DND-41 (cell line): ENCODE results near the gene KLF16.
"Not testable (repeated sequence)": the region's sequence is repeated elsewhere in the genome, so short reads cannot be mapped to it uniquely, and the experiment has no call there.

Experiments
- ATAC-seq: fragments of 200-7000 bp; cut with Tn5 transposase; 3 replicates; pipeline ENCODE4 v1.9.1; 2021; ENCODE audit warnings: low read depth; ENCODE audit not compliant: insufficient read depth
- DNase-seq: peaks from one replicate; pipeline ENCODE4 v3.0.0-alpha.2; 2020
- H2AFZ ChIP-seq: 2 replicates; pipeline ENCODE4 v1.6.0; 2012; ENCODE audit warnings: low read depth, low read length
- H3K27ac ChIP-seq: 2 replicates; pipeline ENCODE4 v1.5.1; 2012; ENCODE audit warnings: low read length, inconsistent platforms
- H3K27me3 ChIP-seq: fragments of 200-600 bp; sonication (generic); 2 replicates; pipeline ENCODE4 v1.6.0; 2012; ENCODE audit warnings: low read length, mild to moderate bottlenecking, inconsistent platforms; ENCODE audit not compliant: insufficient read depth, poor library complexity
- H3K36me3 ChIP-seq: 2 replicates; pipeline ENCODE4 v1.5.1; 2012; ENCODE audit warnings: low read length, inconsistent platforms; ENCODE audit not compliant: insufficient read depth
- H3K4me1 ChIP-seq: 2 replicates; pipeline ENCODE4 v1.5.1; 2012; ENCODE audit warnings: mild to moderate bottlenecking, low read length; ENCODE audit not compliant: insufficient read depth
- H3K4me2 ChIP-seq: 2 replicates; pipeline ENCODE4 v1.6.0; 2012; ENCODE audit warnings: mild to moderate bottlenecking, moderate library complexity, low read length, inconsistent platforms; ENCODE audit not compliant: insufficient read depth
- H3K4me3 ChIP-seq, 2 experiments: fragments of 200-600 bp in 1 of 2; shearing (Covaris generic) in 1 of 2; 2 replicates each; pipeline ENCODE4 v1.5.1; 2012 to 2016; ENCODE audit warnings: inconsistent platforms in 2 of 2, low read length in 2 of 2, mild to moderate bottlenecking in 2 of 2, low read depth in 1 of 2, moderate library complexity in 1 of 2
- H3K79me2 ChIP-seq: 2 replicates; pipeline ENCODE4 v1.6.0; 2012; ENCODE audit warnings: low read length, inconsistent platforms; ENCODE audit not compliant: insufficient read depth
- H3K9ac ChIP-seq: 2 replicates; pipeline ENCODE4 v1.6.0; 2012; ENCODE audit warnings: low read depth, mild to moderate bottlenecking, inconsistent platforms, low read length, moderate library complexity
- H3K9me3 ChIP-seq: 2 replicates; pipeline ENCODE4 v1.5.1; 2012; ENCODE audit warnings: low read length, moderate library complexity, mild to moderate bottlenecking, inconsistent platforms; ENCODE audit not compliant: insufficient read depth, severe bottlenecking
- H4K20me1 ChIP-seq: 2 replicates; pipeline ENCODE4 v1.6.0; 2012; ENCODE audit warnings: low read length; ENCODE audit not compliant: insufficient read depth
- CTCF ChIP-seq: IDR thresholded peaks from 2 replicates; pipeline ENCODE4 v1.5.1; 2012; ENCODE audit warnings: borderline replicate concordance, low read length, moderate library complexity, mild to moderate bottlenecking; ENCODE audit not compliant: poor library complexity, severe bottlenecking; ENCODE audit errors: extremely low read depth
- EZH2 ChIP-seq: IDR thresholded peaks from 3 replicates; pipeline ENCODE4 v1.6.1; 2012; ENCODE audit warnings: borderline replicate concordance, low read depth, mild to moderate bottlenecking, moderate library complexity, low read length, inconsistent platforms; ENCODE audit not compliant: severe bottlenecking

The KLF16 gene

DNA sequence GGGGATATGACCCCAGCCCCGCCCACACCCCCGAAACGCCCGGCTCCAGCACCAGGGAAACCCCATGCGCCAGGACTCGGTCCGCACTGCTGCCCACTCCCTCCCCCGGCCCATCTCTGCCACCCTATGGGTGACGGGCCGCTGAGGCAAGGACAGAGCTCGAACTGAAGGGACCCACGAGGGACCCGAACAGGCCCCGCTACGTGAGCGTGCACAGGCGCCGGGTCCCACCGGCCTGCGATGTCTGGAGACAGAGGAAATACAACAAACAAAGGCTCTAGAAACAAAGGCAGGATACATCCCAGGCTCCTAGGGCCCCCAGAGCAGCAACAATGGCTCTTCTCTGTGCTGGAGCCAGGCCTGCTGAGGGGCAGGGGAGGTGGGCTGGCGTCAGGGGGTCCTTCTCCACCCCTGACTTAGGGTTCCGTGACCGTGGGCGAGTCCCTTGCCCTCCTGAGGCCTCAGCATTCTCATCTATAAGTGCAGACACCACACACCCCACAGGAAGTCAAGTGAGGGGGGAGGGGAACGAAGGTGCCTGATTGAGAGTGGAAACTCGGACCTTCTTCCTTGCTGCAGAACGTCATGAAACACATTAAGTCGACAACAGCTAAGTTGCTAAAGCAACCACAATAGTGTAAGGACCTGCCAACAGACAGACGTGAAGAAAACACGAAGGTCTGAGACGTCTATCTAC, 18.9 kb upstream of the KLF16 start:
- 0 out of 2 replicates have a peak overlapping the region, but pooled peaks have one; percentile 18 for H3K27ac ChIP-seq
- no peak for TF ChIP-seq CTCF
- TF ChIP-seq EZH2: no peak
- peaks cover 43% of the 10 kb centered on the region for H3K4me1 ChIP-seq
- no peak for ATAC-seq
- peaks cover 48% of the 10 kb centered on the region for H3K79me2 ChIP-seq
- no peaks in the 10 kb centered on the region for H3K27me3 ChIP-seq
- H3K9me3 ChIP-seq: no peaks in the 10 kb centered on the region
- DNase-seq: no peak
- H2AFZ ChIP-seq: no peak overlapping the region
- H3K9ac ChIP-seq: no peak overlapping the region
- 0 out of 4 replicates have a peak overlapping the region, but pooled peaks of 1 of the 2 experiments have one; percentile 70 for H3K4me3 ChIP-seq
- peak overlapping the region; percentile 94 for H3K4me2 ChIP-seq
- H3K36me3 ChIP-seq: peaks cover 19% of the 10 kb centered on the region
- H4K20me1 ChIP-seq: peaks cover 46% of the 10 kb centered on the region

- not testable (repeated sequence) for H3K9ac ChIP-seq, H3K27ac ChIP-seq, H3K9me3 ChIP-seq, DNase-seq, H2AFZ ChIP-seq, H3K27me3 ChIP-seq, ATAC-seq, H3K4me3 ChIP-seq
- Histone ChIP-seq H4K20me1 (peaks cover 46% of the 10 kb centered on the region), H3K36me3 (peaks cover 19% of the 10 kb centered on the region), H3K79me2 (peaks cover 48% of the 10 kb centered on the region), H3K4me1 (peaks cover 45% of the 10 kb centered on the region), H3K4me2 (peak overlapping the region; percentile 2)
Observed at GRCh38 chr19:1881393-1882088, 18.2 kb upstream of the KLF16 start.

DNA sequence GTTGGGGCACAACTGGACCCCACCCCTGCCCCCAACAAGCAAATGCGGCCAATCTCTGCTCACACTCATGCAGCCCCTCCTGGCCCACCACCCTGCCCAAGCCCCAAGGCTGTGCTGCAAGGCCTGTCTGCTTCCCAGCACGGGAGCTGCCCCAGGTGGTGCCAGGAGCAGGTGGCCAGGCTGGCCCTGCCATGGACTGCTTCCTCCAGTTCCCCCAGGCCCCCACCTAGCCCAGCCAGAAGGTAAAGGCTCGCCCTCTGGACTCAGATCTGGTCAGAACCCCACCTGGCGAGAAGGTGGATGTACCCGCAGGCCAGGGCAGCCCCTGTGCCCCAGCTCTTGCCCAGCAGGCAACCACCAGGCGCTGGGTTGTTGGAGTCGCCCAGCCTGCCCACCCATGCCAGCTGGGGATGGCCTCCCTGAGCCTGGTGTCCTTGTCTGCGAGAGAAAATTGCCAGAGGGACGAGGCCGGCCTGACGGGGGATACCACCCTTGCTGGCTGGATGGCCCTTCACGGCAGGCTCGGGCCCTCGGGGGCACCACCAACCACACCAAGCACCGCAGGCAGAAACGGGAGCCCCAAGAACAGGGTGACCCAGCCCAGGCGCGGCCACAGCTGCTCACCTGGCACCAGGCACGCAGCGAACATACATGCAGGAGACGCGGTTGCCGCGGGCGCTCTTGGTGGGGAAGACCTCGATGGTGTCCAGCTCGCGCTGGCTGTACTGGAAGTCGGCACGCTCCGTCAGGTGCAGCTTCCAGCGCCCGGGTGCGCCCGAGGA, 17.4 kb upstream of the KLF16 start:
- H3K9ac ChIP-seq: no peak overlapping the region

DNA sequence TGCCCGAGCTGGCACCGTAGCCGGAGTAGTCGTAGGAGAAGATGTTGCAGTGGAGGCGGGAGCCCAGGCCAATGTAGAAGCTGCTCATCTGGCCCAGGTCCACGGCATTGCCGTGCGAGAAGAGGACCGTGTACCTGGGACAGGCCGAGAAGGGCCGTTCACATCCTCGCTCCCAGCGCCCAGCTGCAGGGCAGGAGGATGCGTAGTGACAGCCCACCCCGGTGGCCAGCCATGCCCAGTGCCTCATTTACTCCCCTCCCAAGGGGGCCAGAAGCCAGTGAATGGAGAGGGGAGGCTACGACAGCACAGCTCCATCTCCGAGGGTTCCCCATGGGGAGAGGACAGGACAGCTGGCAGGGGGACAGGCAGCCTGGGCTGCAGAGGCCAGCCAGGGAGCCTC, 16.6 kb upstream of the KLF16 start:
- ATAC-seq, H3K9ac ChIP-seq, H3K4me2 ChIP-seq, H3K4me3 ChIP-seq, H3K27ac ChIP-seq, DNase-seq, H3K27me3 ChIP-seq, H2AFZ ChIP-seq, H3K9me3 ChIP-seq: not testable (repeated sequence)
- Histone ChIP-seq H3K36me3 (peaks cover 25% of the 10 kb centered on the region), H3K4me1 (peaks cover 46% of the 10 kb centered on the region), H4K20me1 (peaks cover 54% of the 10 kb centered on the region), H3K79me2 (peaks cover 59% of the 10 kb centered on the region)

More for the DNA sequence above, 17.4 kb upstream of the KLF16 start:
- Histone ChIP-seq H3K4me1 (peaks cover 48% of the 10 kb centered on the region), H3K79me2 (peaks cover 52% of the 10 kb centered on the region), H3K36me3 (peaks cover 20% of the 10 kb centered on the region), H3K4me3 (no peak overlapping the region), H3K27me3 (no peaks in the 10 kb centered on the region), H3K27ac (no peak overlapping the region; the same call in 1 of the 2 replicates), H4K20me1 (peaks cover 46% of the 10 kb centered on the region), H3K4me2 (no peak overlapping the region; the same call in 1 of the 2 replicates), H3K9me3 (no peaks in the 10 kb centered on the region), H2AFZ (no peak overlapping the region)
- TF ChIP-seq CTCF (no peak), EZH2 (no peak)
- DNase-seq: no peak
- ATAC-seq: no peak

GRCh38 chr19:1878583-1878982, 15.2 kb upstream of the KLF16 start:
- not testable (repeated sequence) for ATAC-seq, H3K27ac ChIP-seq, H3K4me3 ChIP-seq

GRCh38 chr19:1877280-1877660, 13.9 kb upstream of the KLF16 start:
- not testable (repeated sequence) for H3K27me3 ChIP-seq, ATAC-seq, H3K27ac ChIP-seq, H3K9ac ChIP-seq, H3K4me2 ChIP-seq, H3K9me3 ChIP-seq, DNase-seq, H2AFZ ChIP-seq, H3K4me3 ChIP-seq
- Histone ChIP-seq H3K79me2 (peaks cover 59% of the 10 kb centered on the region), H3K36me3 (peaks cover 33% of the 10 kb centered on the region), H3K4me1 (peaks cover 45% of the 10 kb centered on the region), H4K20me1 (peaks cover 45% of the 10 kb centered on the region)

More at GRCh38 chr19:1878583-1878982, 15.2 kb upstream of the KLF16 start:
- Histone ChIP-seq H3K4me1 (peaks cover 49% of the 10 kb centered on the region), H4K20me1 (peaks cover 44% of the 10 kb centered on the region), H3K36me3 (peaks cover 27% of the 10 kb centered on the region), H3K79me2 (peaks cover 59% of the 10 kb centered on the region)
- H3K9ac ChIP-seq, H3K9me3 ChIP-seq, H3K27me3 ChIP-seq, H3K4me2 ChIP-seq, DNase-seq, H2AFZ ChIP-seq: not testable (repeated sequence)
